HepG2 (cell line): Measurements from ENCODE around the gene DCPS. TPM values are rescaled to one million over a fixed set of nuclear protein-coding genes. Genes with fewer than 3 reads are reported as not detected.

Source experiments
- CHCHD3 ChIP-seq: sonication (generic); formaldehyde crosslinking; IDR thresholded peaks from 2 replicates; pipeline ENCODE4 v1.8.0; 2022; ENCODE audit warnings: mild to moderate bottlenecking, missing genetic modification reagents, moderate library complexity
- DR1 ChIP-seq: sonication (generic); formaldehyde crosslinking; IDR thresholded peaks from 2 replicates; pipeline ENCODE4 v1.8.0; 2021; ENCODE audit warnings: mild to moderate bottlenecking, missing genetic modification reagents, inconsistent platforms
- HOXA5 ChIP-seq: sonication (generic); formaldehyde crosslinking; IDR thresholded peaks from 2 replicates; pipeline ENCODE4 v1.4.0; 2020; ENCODE audit warnings: missing genetic modification reagents
- KAT7 ChIP-seq: IDR thresholded peaks from 2 replicates; pipeline ENCODE4 v1.6.1; 2018; ENCODE audit warnings: borderline replicate concordance, missing compliant biosample characterization
- NCOA5 ChIP-seq: sonication (generic); formaldehyde crosslinking; IDR thresholded peaks from 2 replicates; pipeline ENCODE4 v1.4.0; 2020; ENCODE audit warnings: missing genetic modification reagents
- PHF20 ChIP-seq: sonication (generic); formaldehyde crosslinking; IDR thresholded peaks from 2 replicates; pipeline ENCODE4 v1.5.0; 2020; ENCODE audit warnings: mild to moderate bottlenecking, missing genetic modification reagents
- POLR2G ChIP-seq: fragments of 200-400 bp; formaldehyde crosslinking; IDR thresholded peaks from 2 replicates; pipeline ENCODE4 v1.6.1; 2018; ENCODE audit warnings: mild to moderate bottlenecking, low read depth, low read length, moderate library complexity
- RBM39 ChIP-seq: fragments of 200-400 bp; formaldehyde crosslinking; IDR thresholded peaks from one replicate; pipeline ENCODE4 v1.6.1; 2018; ENCODE audit warnings: antibody characterized with exemption, mild to moderate bottlenecking, low read depth, low read length; ENCODE audit not compliant: poor library complexity, severe bottlenecking
- RNF2 ChIP-seq: fragments of 450-650 bp; conservative IDR thresholded peaks from 2 replicates; pipeline ENCODE4 v1.6.1; 2016; ENCODE audit warnings: low read depth
- SCMH1 ChIP-seq: sonication (generic); formaldehyde crosslinking; IDR thresholded peaks from 2 replicates; pipeline ENCODE4 v1.9.0; 2021; ENCODE audit warnings: missing genetic modification reagents, mild to moderate bottlenecking, borderline replicate concordance
- TMF1 ChIP-seq: sonication (generic); formaldehyde crosslinking; IDR thresholded peaks from 2 replicates; pipeline ENCODE4 v1.8.1; 2022; ENCODE audit warnings: low read depth, missing genetic modification reagents
- ZBTB21 ChIP-seq: sonication (generic); formaldehyde crosslinking; IDR thresholded peaks from 2 replicates; pipeline ENCODE4 v1.4.0; 2020; ENCODE audit warnings: missing genetic modification reagents
- ZIK1 ChIP-seq: sonication (generic); formaldehyde crosslinking; IDR thresholded peaks from 2 replicates; pipeline ENCODE4 v1.5.0; 2020; ENCODE audit warnings: mild to moderate bottlenecking, low read depth, missing genetic modification reagents, borderline replicate concordance
- ZNF296 ChIP-seq: sonication (generic); formaldehyde crosslinking; conservative IDR thresholded peaks from 2 replicates; pipeline ENCODE4 v1.5.0; 2020; ENCODE audit warnings: mild to moderate bottlenecking, missing genetic modification reagents
- ZNF546 ChIP-seq: sonication (generic); formaldehyde crosslinking; conservative IDR thresholded peaks from 2 replicates; pipeline ENCODE4 v1.8.1; 2023; ENCODE audit warnings: mild to moderate bottlenecking, missing genetic modification reagents
- ZNF562 ChIP-seq: sonication (generic); formaldehyde crosslinking; IDR thresholded peaks from 2 replicates; pipeline ENCODE4 v1.8.0; 2022; ENCODE audit warnings: missing genetic modification reagents, borderline replicate concordance
- ZNF720 ChIP-seq: sonication (generic); formaldehyde crosslinking; IDR thresholded peaks from 2 replicates; pipeline ENCODE4 v1.4.0; 2020; ENCODE audit warnings: missing genetic modification reagents
- polyA plus RNA-seq, 8 experiments: library from polyadenylated mRNA; depleted of rRNA in 3 of 8; stranded (reverse) in 7 of 8; unstranded in 1 of 8; fragments of >200 nt; fragmentation: Illumina TruSeq in 4 of 8; extraction: Trizol in 4 of 8; gene quantifications; 2 replicates each; pipeline versions ENCODE4 v1.2.1 to v1.2.3, GENCODE V29; 2011 to 2016; ENCODE audit warnings: low read depth in 4 of 8, missing spikeins in 1 of 8, mixed read lengths in 1 of 8; ENCODE audit not compliant: insufficient read depth in 1 of 8
- total RNA-seq, 5 experiments: library from RNA; depleted of rRNA; stranded (reverse); fragments of >200 nt; fragmentation: Illumina TruSeq; extraction: Trizol; gene quantifications; 2 replicates each; pipeline ENCODE4 v1.2.3, GENCODE V29; 2016; ENCODE audit warnings: low read depth in 1 of 5
- TF ChIP-seq, protein P1 (sequence below): sonication (generic); formaldehyde crosslinking; conservative IDR thresholded peaks from 2 replicates; pipeline ENCODE4 v1.4.0; 2020; ENCODE audit warnings: mild to moderate bottlenecking, missing genetic modification reagents, moderate library complexity
- TF ChIP-seq, protein P2 (sequence below): sonication (generic); formaldehyde crosslinking; IDR thresholded peaks from 2 replicates; pipeline ENCODE4 v1.4.0; 2020; ENCODE audit warnings: missing genetic modification reagents
- TF ChIP-seq, protein P3 (sequence below): IDR thresholded peaks from 2 replicates; pipeline ENCODE4 v1.6.1; 2016; ENCODE audit warnings: mild to moderate bottlenecking, missing biosample characterization, missing genetic modification reagents
- TF ChIP-seq, protein P4 (sequence below): sonication (generic); formaldehyde crosslinking; IDR thresholded peaks from 2 replicates; pipeline ENCODE4 v1.5.1; 2020; ENCODE audit warnings: mild to moderate bottlenecking, missing genetic modification reagents

DCPS gene
- total and polyA plus RNA-seq, 2 of the 13 experiments (the other 11 are each of a cell fraction or from before 2014, with no cell fraction given): 21.9 to 22.5 TPM

DNA sequence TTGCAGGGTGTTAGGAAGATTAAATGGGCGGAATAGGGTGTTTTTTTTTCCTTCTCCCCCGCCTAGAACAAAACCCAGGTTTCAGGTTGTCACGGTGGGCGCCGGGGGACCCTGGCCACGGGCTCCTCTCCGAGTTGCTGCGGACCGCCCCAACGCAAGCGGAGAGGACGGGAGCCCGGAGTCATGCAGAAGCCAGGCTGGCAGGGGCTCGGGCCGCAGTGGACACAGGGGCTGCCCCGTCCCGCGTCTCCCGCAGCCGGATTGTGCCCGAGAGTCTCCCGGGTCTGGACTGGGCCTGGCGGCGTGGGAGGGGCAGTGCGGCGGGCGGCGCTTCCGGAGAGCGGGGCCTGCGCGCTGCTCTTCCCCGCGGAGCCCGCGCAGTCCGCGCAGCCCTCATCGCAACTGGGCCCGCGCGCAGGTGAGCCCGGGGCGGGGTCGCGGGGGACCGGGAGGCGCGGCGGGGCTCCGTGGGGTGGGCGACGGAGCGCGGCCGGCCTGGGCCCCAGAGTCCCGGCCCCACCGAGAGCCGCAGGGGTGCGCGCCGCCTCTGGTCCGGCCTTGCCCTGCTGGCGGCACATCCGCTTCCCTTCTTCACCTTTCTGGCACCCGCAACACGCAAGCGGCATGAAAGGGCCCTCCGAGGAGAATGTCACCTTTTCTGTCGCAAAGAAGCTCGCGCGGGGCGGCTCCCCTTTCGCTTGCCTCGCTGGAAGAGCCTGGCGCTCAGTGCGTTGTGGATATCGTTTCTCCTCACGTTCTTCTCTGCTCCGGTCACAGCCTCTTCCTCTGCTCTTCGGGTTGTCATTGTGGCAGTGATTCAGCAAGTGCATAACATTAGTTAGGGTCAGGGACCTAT is 20.9 kb upstream of the DCPS start, which contains the start of gene TIRAP (continued):
- TF ChIP-seq POLR2G (peak; percentile 89), NCOA5 (CRISPR knock-in tag) (no peak), RBM39 (peak; percentile 64), TMF1 (CRISPR knock-in tag) (no peak; the same call in 1 of the 2 replicates), ZNF296 (CRISPR knock-in tag) (0 out of 2 replicates have a peak, but pooled peaks have one; percentile 76), ZNF546 (CRISPR knock-in tag) (peak; percentile 98), SCMH1 (no peak), RNF2 (no peak), ZNF562 (no peak), ZIK1 (no peak), ZBTB21 (CRISPR knock-in tag) (no peak), HOXA5 (0 out of 2 replicates have a peak, but pooled peaks have one; percentile 42), CHCHD3 (CRISPR knock-in tag) (peak; percentile 91), PHF20 (CRISPR knock-in tag) (peak; percentile 79), KAT7 (CRISPR knock-in tag) (no peak), DR1 (CRISPR knock-in tag) (peak; percentile 55), ZNF720 (CRISPR knock-in tag) (no peak)
- TF ChIP-seq, protein P1, sequence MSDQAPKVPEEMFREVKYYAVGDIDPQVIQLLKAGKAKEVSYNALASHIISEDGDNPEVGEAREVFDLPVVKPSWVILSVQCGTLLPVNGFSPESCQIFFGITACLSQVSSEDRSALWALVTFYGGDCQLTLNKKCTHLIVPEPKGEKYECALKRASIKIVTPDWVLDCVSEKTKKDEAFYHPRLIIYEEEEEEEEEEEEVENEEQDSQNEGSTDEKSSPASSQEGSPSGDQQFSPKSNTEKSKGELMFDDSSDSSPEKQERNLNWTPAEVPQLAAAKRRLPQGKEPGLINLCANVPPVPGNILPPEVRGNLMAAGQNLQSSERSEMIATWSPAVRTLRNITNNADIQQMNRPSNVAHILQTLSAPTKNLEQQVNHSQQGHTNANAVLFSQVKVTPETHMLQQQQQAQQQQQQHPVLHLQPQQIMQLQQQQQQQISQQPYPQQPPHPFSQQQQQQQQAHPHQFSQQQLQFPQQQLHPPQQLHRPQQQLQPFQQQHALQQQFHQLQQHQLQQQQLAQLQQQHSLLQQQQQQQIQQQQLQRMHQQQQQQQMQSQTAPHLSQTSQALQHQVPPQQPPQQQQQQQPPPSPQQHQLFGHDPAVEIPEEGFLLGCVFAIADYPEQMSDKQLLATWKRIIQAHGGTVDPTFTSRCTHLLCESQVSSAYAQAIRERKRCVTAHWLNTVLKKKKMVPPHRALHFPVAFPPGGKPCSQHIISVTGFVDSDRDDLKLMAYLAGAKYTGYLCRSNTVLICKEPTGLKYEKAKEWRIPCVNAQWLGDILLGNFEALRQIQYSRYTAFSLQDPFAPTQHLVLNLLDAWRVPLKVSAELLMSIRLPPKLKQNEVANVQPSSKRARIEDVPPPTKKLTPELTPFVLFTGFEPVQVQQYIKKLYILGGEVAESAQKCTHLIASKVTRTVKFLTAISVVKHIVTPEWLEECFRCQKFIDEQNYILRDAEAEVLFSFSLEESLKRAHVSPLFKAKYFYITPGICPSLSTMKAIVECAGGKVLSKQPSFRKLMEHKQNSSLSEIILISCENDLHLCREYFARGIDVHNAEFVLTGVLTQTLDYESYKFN (CRISPR knock-in tag): no peak
- TF ChIP-seq, protein P2, sequence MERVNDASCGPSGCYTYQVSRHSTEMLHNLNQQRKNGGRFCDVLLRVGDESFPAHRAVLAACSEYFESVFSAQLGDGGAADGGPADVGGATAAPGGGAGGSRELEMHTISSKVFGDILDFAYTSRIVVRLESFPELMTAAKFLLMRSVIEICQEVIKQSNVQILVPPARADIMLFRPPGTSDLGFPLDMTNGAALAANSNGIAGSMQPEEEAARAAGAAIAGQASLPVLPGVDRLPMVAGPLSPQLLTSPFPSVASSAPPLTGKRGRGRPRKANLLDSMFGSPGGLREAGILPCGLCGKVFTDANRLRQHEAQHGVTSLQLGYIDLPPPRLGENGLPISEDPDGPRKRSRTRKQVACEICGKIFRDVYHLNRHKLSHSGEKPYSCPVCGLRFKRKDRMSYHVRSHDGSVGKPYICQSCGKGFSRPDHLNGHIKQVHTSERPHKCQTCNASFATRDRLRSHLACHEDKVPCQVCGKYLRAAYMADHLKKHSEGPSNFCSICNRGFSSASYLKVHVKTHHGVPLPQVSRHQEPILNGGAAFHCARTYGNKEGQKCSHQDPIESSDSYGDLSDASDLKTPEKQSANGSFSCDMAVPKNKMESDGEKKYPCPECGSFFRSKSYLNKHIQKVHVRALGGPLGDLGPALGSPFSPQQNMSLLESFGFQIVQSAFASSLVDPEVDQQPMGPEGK: peak; percentile 46; the same call in 1 of the 2 replicates
- TF ChIP-seq, protein P3, sequence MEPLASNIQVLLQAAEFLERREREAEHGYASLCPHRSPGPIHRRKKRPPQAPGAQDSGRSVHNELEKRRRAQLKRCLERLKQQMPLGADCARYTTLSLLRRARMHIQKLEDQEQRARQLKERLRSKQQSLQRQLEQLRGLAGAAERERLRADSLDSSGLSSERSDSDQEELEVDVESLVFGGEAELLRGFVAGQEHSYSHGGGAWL (CRISPR knock-in tag): no peak
- TF ChIP-seq, protein P4, sequence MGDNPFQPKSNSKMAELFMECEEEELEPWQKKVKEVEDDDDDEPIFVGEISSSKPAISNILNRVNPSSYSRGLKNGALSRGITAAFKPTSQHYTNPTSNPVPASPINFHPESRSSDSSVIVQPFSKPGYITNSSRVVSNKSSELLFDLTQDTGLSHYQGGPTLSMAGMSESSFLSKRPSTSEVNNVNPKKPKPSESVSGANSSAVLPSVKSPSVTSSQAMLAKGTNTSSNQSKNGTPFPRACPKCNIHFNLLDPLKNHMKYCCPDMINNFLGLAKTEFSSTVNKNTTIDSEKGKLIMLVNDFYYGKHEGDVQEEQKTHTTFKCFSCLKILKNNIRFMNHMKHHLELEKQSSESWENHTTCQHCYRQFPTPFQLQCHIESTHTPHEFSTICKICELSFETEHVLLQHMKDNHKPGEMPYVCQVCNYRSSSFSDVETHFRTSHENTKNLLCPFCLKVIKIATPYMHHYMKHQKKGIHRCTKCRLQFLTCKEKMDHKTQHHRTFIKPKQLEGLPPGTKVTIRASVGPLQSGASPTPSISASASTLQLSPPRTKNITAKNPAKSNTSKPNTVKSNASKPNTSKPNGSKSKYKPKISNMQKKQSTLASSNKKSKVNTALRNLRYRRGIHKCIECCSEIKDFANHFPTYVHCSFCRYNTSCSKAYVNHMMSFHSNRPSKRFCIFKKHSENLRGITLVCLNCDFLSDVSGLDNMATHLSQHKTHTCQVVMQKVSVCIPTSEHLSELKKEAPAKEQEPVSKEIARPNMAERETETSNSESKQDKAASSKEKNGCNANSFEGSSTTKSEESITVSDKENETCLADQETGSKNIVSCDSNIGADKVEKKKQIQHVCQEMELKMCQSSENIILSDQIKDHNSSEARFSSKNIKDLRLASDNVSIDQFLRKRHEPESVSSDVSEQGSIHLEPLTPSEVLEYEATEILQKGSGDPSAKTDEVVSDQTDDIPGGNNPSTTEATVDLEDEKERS (CRISPR knock-in tag): no peak
